Measurements from ENCODE around the gene SLC30A4.

Gene SLC30A4

DNA sequence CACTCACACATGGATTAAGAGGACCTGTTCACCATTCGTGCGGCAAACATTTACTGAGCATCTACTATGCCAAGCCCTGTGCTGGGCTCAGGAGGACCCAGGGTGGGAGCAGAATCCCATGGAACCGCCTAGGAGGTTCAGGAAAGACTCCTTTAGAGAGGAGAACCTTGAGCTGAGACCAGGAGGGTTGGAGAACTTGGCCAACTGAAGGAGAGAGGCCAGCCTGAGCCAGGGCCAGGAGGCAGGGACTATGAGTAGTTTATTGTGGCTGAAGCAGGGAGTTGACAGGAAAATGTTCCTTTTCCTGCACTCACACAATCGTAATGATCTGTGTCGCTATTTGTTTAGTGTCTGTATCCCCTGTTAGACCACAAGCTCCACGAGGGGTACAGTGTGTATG is 71.3 kb downstream of the SLC30A4 start:
- no peaks in the 10 kb centered on the region for H3K36me3 ChIP-seq (ENCODE audit: control insufficient read depth, insufficient read depth, low read length)
- H3K4me3 ChIP-seq (ENCODE audit: low read depth, low read length) = no peak overlapping the region
- H3K27ac ChIP-seq (ENCODE audit: low read depth, low read length) = no peak overlapping the region
- H3K9ac ChIP-seq (ENCODE audit: low read depth, low read length) = no peak overlapping the region
- no peaks in the 10 kb centered on the region for H3K27me3 ChIP-seq (ENCODE audit: control insufficient read depth, insufficient read depth, low read length)
- H3K9me3 ChIP-seq (ENCODE audit: control insufficient read depth, insufficient read depth, low read length) = peaks cover 11% of the 10 kb centered on the region
- H3K4me1 ChIP-seq (ENCODE audit: control insufficient read depth, insufficient read depth, low read length) = no peaks in the 10 kb centered on the region

- Histone ChIP-seq H3K4me1 (ENCODE audit: control insufficient read depth, insufficient read depth, low read length) (peaks cover 6% of the 10 kb centered on the region), H3K9me3 (ENCODE audit: control insufficient read depth, insufficient read depth, low read length) (peaks cover 11% of the 10 kb centered on the region), H3K27me3 (ENCODE audit: control insufficient read depth, insufficient read depth, low read length) (no peaks in the 10 kb centered on the region), H3K27ac (ENCODE audit: low read depth, low read length) (no peak overlapping the region), H3K36me3 (ENCODE audit: control insufficient read depth, insufficient read depth, low read length) (no peaks in the 10 kb centered on the region), H3K9ac (ENCODE audit: low read depth, low read length) (no peak overlapping the region), H3K4me3 (ENCODE audit: low read depth, low read length) (no peak overlapping the region)
Observed at GRCh38 chr15:45449916-45450867, 72.4 kb downstream of the SLC30A4 start.

GRCh38 chr15:45449395-45449794 is 73.2 kb downstream of the SLC30A4 start:
- Histone ChIP-seq H3K36me3 (ENCODE audit: control insufficient read depth, insufficient read depth, low read length) (no peaks in the 10 kb centered on the region), H3K4me3 (ENCODE audit: low read depth, low read length) (no peak overlapping the region), H3K27ac (ENCODE audit: low read depth, low read length) (no peak overlapping the region), H3K27me3 (ENCODE audit: control insufficient read depth, insufficient read depth, low read length) (peaks cover 4% of the 10 kb centered on the region), H3K4me1 (ENCODE audit: control insufficient read depth, insufficient read depth, low read length) (peaks cover 6% of the 10 kb centered on the region), H3K9me3 (ENCODE audit: control insufficient read depth, insufficient read depth, low read length) (peaks cover 11% of the 10 kb centered on the region), H3K9ac (ENCODE audit: low read depth, low read length) (no peak overlapping the region)

DNA sequence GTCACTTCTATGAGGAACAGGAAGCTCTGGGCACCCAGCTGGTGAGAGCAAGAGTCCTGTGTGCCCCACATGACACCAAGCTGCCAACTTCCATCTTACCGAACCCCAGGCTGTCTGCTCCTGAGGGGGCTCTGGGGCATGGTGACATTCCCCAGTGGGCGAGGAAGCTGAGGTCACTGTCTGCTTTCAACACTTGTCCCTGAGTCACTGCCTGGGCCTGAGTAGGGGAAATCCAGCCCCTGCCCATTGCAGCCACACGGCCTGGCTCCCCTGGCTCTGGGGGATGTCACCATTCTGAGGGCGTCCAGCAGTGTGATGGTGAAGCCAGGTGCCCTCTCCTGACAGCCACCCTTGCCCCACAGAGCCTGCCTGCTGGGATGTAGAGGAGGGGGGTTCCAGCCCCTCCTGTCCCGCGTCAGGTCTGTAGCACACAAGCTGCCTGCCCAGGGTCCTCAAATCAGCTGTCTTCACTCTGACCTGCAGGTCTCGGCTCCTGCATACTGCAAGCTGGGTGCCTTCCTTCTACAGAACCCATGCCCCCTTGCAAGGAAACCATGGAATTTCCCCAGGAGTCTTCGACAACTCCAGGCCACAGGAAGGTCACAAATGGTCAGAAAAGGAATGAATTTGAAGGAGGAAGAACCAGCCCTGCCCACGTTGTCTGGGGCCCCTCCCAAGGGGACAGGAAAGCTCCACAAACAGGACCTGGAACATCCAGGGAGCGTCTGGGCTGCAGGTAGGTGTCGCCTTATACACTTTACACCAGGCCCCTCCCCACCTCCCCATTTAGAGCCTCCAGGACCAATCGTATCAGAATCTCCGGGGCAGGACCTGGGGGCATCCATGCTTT is 74.3 kb downstream of the SLC30A4 start:
- H3K36me3 ChIP-seq (ENCODE audit: control insufficient read depth, insufficient read depth, low read length) = no peaks in the 10 kb centered on the region
- H3K4me3 ChIP-seq (ENCODE audit: low read depth, low read length) = no peak overlapping the region
- H3K9me3 ChIP-seq (ENCODE audit: control insufficient read depth, insufficient read depth, low read length) = peaks cover 11% of the 10 kb centered on the region
- H3K9ac ChIP-seq (ENCODE audit: low read depth, low read length) = no peak overlapping the region
- H3K27me3 ChIP-seq (ENCODE audit: control insufficient read depth, insufficient read depth, low read length) = peaks cover 4% of the 10 kb centered on the region
- no peak overlapping the region for H3K27ac ChIP-seq (ENCODE audit: low read depth, low read length)
- H3K4me1 ChIP-seq (ENCODE audit: control insufficient read depth, insufficient read depth, low read length) = peaks cover 6% of the 10 kb centered on the region

DNA sequence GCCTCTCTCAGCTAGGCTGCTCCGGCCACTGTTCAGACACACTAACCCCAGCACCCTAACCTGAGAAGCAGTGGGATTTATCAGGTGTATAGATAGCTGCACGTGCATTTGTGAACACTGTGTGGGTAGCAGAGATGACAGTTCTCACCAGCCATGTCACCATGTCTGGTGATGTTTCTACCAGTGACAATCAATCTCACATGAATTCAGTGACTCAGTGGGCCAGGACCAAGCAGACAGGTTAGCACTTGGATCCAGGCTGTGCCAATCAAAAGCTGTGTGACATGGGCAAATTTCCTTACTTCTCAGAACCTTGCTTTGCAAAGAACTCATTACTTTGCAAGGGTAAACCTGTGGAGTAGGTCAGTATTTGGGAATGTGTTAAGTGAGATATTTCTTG is 78.9 kb downstream of the SLC30A4 start:
- H3K36me3 ChIP-seq (ENCODE audit: control insufficient read depth, insufficient read depth, low read length) = no peaks in the 10 kb centered on the region
- H3K9me3 ChIP-seq (ENCODE audit: control insufficient read depth, insufficient read depth, low read length) = no peaks in the 10 kb centered on the region
- H3K9ac ChIP-seq (ENCODE audit: low read depth, low read length) = no peak overlapping the region
- peaks cover 12% of the 10 kb centered on the region for H3K4me1 ChIP-seq (ENCODE audit: control insufficient read depth, insufficient read depth, low read length)
- no peak overlapping the region for H3K4me3 ChIP-seq (ENCODE audit: low read depth, low read length)
- peaks cover 4% of the 10 kb centered on the region for H3K27me3 ChIP-seq (ENCODE audit: control insufficient read depth, insufficient read depth, low read length)
- no peak overlapping the region for H3K27ac ChIP-seq (ENCODE audit: low read depth, low read length)

DNA sequence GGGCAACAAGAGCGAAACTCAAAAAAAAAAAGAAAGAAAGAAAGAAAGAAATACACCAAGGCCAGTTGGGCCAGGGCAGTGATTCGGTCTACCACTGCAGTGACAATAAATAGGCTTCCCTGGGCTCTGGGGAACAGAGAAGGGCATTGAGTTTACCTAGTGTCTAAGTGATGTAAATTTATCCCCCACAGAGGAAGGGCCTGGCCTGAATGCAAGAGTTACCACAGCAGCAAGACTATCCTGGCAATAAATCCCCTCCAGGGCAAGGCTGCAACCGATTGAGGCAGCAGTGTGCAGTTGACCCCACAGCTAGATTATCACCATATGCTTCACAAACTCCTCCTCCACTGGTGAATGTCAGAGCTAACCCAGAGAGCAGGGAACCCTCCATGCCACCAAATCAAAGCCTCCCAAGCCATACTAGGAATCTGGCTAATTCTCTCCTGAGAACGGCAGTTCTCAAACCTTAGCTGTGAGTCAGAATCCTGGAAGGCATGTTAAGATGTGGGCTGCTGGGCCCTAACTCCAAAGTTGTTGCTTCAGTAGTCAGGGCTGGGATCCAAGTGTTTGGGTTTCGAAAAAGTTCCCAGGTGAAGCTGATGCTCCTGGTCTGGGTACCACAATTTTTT is 79.9 kb downstream of the SLC30A4 start:
- no peak overlapping the region for H3K9ac ChIP-seq (ENCODE audit: low read depth, low read length)
- H3K27me3 ChIP-seq (ENCODE audit: control insufficient read depth, insufficient read depth, low read length) = peaks cover 4% of the 10 kb centered on the region
- peaks cover 12% of the 10 kb centered on the region for H3K4me1 ChIP-seq (ENCODE audit: control insufficient read depth, insufficient read depth, low read length)
- no peak overlapping the region for H3K27ac ChIP-seq (ENCODE audit: low read depth, low read length)
- no peak overlapping the region for H3K4me3 ChIP-seq (ENCODE audit: low read depth, low read length)
- H3K9me3 ChIP-seq (ENCODE audit: control insufficient read depth, insufficient read depth, low read length) = no peaks in the 10 kb centered on the region
- no peaks in the 10 kb centered on the region for H3K36me3 ChIP-seq (ENCODE audit: control insufficient read depth, insufficient read depth, low read length)

DNA sequence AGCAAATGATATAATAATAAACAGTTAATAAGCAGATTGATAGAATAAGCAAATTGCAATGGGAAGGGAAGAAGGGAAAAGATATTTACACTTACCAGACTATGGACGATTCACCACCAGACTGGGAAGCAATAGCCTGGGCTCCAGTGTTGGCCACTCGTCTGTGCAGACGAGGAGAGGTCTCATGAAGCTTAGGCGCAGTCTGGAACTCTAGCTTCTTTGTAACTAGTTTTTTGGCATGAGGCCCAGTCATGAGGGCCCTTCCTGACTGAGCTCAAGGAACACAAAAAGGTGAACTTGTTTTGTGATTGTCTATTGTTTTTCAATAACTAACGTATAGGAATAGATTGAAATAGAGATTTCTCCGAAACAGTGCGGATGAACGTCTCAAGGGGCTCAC is 80.9 kb downstream of the SLC30A4 start:
- Histone ChIP-seq H3K36me3 (ENCODE audit: control insufficient read depth, insufficient read depth, low read length) (no peaks in the 10 kb centered on the region), H3K27ac (ENCODE audit: low read depth, low read length) (no peak overlapping the region), H3K4me1 (ENCODE audit: control insufficient read depth, insufficient read depth, low read length) (peaks cover 12% of the 10 kb centered on the region), H3K27me3 (ENCODE audit: control insufficient read depth, insufficient read depth, low read length) (peaks cover 5% of the 10 kb centered on the region), H3K4me3 (ENCODE audit: low read depth, low read length) (no peak overlapping the region), H3K9ac (ENCODE audit: low read depth, low read length) (no peak overlapping the region), H3K9me3 (ENCODE audit: control insufficient read depth, insufficient read depth, low read length) (no peaks in the 10 kb centered on the region)

- H3K9me3 ChIP-seq (ENCODE audit: control insufficient read depth, insufficient read depth, low read length) = no peaks in the 10 kb centered on the region
- H3K36me3 ChIP-seq (ENCODE audit: control insufficient read depth, insufficient read depth, low read length) = no peaks in the 10 kb centered on the region
- no peak overlapping the region for H3K27ac ChIP-seq (ENCODE audit: low read depth, low read length)
- peaks cover 12% of the 10 kb centered on the region for H3K4me1 ChIP-seq (ENCODE audit: control insufficient read depth, insufficient read depth, low read length)
- no peak overlapping the region for H3K4me3 ChIP-seq (ENCODE audit: low read depth, low read length)
- peaks cover 9% of the 10 kb centered on the region for H3K27me3 ChIP-seq (ENCODE audit: control insufficient read depth, insufficient read depth, low read length)
- no peak overlapping the region for H3K9ac ChIP-seq (ENCODE audit: low read depth, low read length)
Observed at GRCh38 chr15:45441036-45441435, 81.5 kb downstream of the SLC30A4 start.

- Histone ChIP-seq H3K27ac (ENCODE audit: low read depth, low read length) (no peak overlapping the region), H3K9ac (ENCODE audit: low read depth, low read length) (no peak overlapping the region), H3K4me1 (ENCODE audit: control insufficient read depth, insufficient read depth, low read length) (peaks cover 6% of the 10 kb centered on the region; the same call in 1 of the 2 replicates), H3K27me3 (ENCODE audit: control insufficient read depth, insufficient read depth, low read length) (peaks cover 7% of the 10 kb centered on the region), H3K36me3 (ENCODE audit: control insufficient read depth, insufficient read depth, low read length) (no peaks in the 10 kb centered on the region), H3K4me3 (ENCODE audit: low read depth, low read length) (no peak overlapping the region), H3K9me3 (ENCODE audit: control insufficient read depth, insufficient read depth, low read length) (no peaks in the 10 kb centered on the region)
Observed at GRCh38 chr15:45439521-45440260, 82.9 kb downstream of the SLC30A4 start.

- Histone ChIP-seq H3K4me1 (ENCODE audit: control insufficient read depth, insufficient read depth, low read length) (no peaks in the 10 kb centered on the region), H3K27ac (ENCODE audit: low read depth, low read length) (no peak overlapping the region), H3K9ac (ENCODE audit: low read depth, low read length) (no peak overlapping the region), H3K27me3 (ENCODE audit: control insufficient read depth, insufficient read depth, low read length) (peaks cover 32% of the 10 kb centered on the region), H3K36me3 (ENCODE audit: control insufficient read depth, insufficient read depth, low read length) (no peaks in the 10 kb centered on the region), H3K9me3 (ENCODE audit: control insufficient read depth, insufficient read depth, low read length) (no peaks in the 10 kb centered on the region), H3K4me3 (ENCODE audit: low read depth, low read length) (no peak overlapping the region)
Observed at GRCh38 chr15:45435124-45435903, 87.2 kb downstream of the SLC30A4 start.
